Gastrocnemius medialis (tissue), 4 donors: Measurements from ENCODE around the gene CMIP. TPM values are rescaled to one million over a fixed set of nuclear protein-coding genes. Genes with fewer than 3 reads are reported as not detected.
A peak's percentile ranks its signal among the peaks of the same experiment; 100 is the strongest.

Source experiments
- ATAC-seq, 2 donors: fragments of 150-250 bp; one replicate each; pipeline ENCODE4 v1.9.1; 2016
- DNase-seq, 2 donors: peaks; one replicate each; pipeline ENCODE4 v3.0.0-alpha.2; 2019
- H3K27ac ChIP-seq, 4 donors: fragments of 200-600 bp; sonication (generic); 1 replicate in 1 of 4; 2 replicates in 3 of 4; pipeline ENCODE4 v1.5.1; 2016 to 2018; ENCODE audit warnings: mild to moderate bottlenecking in 2 of 4, moderate library complexity in 1 of 4
- H3K27me3 ChIP-seq, 3 donors: fragments of 200-600 bp; sonication (generic) in 2 of 3; 1 replicate in 1 of 3; 2 replicates in 2 of 3; pipeline versions ENCODE4 v1.5.1 to v1.6.0; 2016 to 2019; ENCODE audit warnings: mild to moderate bottlenecking in 1 of 3, moderate library complexity in 1 of 3
- H3K36me3 ChIP-seq, 2 donors: fragments of 200-600 bp; sonication (generic) in 1 of 2; one replicate each; pipeline ENCODE4 v1.5.1; 2017 to 2018
- H3K4me1 ChIP-seq, 2 donors: fragments of 200-600 bp; sonication (generic) in 1 of 2; one replicate each; pipeline ENCODE4 v1.5.1; 2016 to 2017; ENCODE audit warnings: mild to moderate bottlenecking in 2 of 2
- H3K4me3 ChIP-seq, 4 donors: fragments of 200-600 bp; sonication (generic) in 3 of 4; 1 replicate in 1 of 4; 2 replicates in 3 of 4; pipeline ENCODE4 v1.5.1; 2016 to 2019; ENCODE audit warnings: mild to moderate bottlenecking in 2 of 4
- H3K9me3 ChIP-seq, 3 donors: fragments of 200-600 bp; sonication (generic) in 2 of 3; 1 replicate in 1 of 3; 2 replicates in 2 of 3; pipeline ENCODE4 v1.5.1; 2016 to 2019
- POLR2A ChIP-seq, 2 donors: fragments of 450-650 bp; IDR thresholded peaks; one replicate each; pipeline ENCODE4 v1.6.1; 2017; ENCODE audit warnings: antibody characterized with exemption in 2 of 2, mild to moderate bottlenecking in 2 of 2, moderate library complexity in 2 of 2
- in situ Hi-C, 4 donors: fragments of 200-750 bp; cut with MboI; loops; one replicate each; pipeline versions ENCODE4 v1.15.0 to v1.8.0; 2017; ENCODE audit warnings: low sequenced_read_pairs in 4 of 4
- intact Hi-C: fragments of 100-400 bp; cut with DNase I; formaldehyde crosslinking; loops from one replicate; pipeline ENCODE4 v1.15.1; 2023; ENCODE audit warnings: low total_unique reads
- total RNA-seq, 4 donors: library from RNA; depleted of rRNA; stranded (reverse); fragments of >200 nt; gene quantifications; one replicate each; pipeline versions ENCODE4 v1.1.0 to v1.2.3, GENCODE V29; 2016
- TF ChIP-seq, protein P1 (sequence below), 5 experiments: fragments of 450-650 bp in 3 of 5; fragments of 200-600 bp in 2 of 5; sonication (generic) in 2 of 5; IDR thresholded peaks in 4 of 5; conservative IDR thresholded peaks in 1 of 5; 1 replicate in 4 of 5; 2 replicates in 1 of 5; pipeline ENCODE4 v1.5.1; 2016 to 2019; ENCODE audit warnings: antibody characterized with exemption in 5 of 5, mild to moderate bottlenecking in 3 of 5, moderate library complexity in 3 of 5

CMIP gene
- total RNA-seq, 4 donors from 2014 or later: 0.90 to 5.1 (median 2.7) TPM

DNA sequence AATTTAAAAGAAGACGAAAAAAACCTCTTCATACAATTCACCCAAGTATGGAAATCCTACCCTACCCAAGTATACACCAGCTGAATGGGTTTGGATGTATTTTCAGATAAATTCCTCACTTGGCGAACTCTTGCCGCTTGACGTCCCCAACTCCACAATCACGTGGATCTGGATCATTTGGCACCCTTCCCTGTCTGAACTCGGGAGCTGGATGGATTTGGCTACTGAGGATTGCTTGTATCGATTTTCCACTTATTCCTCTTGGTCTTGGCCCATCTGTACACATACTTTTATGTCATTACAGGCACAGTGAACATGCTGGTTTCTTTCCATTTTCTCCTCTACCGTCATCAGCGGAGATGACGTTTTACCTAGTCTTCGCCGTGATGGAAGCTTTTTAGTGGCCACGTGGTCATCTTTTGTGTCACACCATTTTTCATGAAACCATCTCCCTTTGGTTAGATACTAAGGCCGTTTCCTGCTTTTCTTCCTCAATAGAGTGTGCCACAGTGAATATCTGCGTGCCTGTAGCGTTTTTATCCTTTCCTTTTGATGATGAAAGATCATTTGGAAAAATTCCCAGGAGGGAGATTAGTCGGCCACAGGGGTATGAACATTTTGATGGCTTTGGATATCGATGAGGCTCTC is 47.1 kb downstream of the CMIP start:
- no peak for DNase-seq
- Histone ChIP-seq H3K4me3 (no peak overlapping the region), H3K36me3 (no peaks in the 10 kb centered on the region), H3K27me3 (no peaks in the 10 kb centered on the region), H3K27ac (peak overlapping the region in 2 of 4 donors; percentile 43 to 65), H3K4me1 (peaks cover 0 to 3% of the 10 kb centered on the region in 2 donors), H3K9me3 (no peaks in the 10 kb centered on the region)
- TF ChIP-seq POLR2A (IDR thresholded peaks at IDR 0.05): no peak
- TF ChIP-seq, protein P1, sequence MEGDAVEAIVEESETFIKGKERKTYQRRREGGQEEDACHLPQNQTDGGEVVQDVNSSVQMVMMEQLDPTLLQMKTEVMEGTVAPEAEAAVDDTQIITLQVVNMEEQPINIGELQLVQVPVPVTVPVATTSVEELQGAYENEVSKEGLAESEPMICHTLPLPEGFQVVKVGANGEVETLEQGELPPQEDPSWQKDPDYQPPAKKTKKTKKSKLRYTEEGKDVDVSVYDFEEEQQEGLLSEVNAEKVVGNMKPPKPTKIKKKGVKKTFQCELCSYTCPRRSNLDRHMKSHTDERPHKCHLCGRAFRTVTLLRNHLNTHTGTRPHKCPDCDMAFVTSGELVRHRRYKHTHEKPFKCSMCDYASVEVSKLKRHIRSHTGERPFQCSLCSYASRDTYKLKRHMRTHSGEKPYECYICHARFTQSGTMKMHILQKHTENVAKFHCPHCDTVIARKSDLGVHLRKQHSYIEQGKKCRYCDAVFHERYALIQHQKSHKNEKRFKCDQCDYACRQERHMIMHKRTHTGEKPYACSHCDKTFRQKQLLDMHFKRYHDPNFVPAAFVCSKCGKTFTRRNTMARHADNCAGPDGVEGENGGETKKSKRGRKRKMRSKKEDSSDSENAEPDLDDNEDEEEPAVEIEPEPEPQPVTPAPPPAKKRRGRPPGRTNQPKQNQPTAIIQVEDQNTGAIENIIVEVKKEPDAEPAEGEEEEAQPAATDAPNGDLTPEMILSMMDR (IDR thresholded peaks at IDR 0.05 in 4 of 5, conservative IDR thresholded peaks at IDR 0.05 in 1 of 5): no peak
- intact Hi-C loops: no loop called here
- in situ Hi-C loops: no loop called here
- ATAC-seq: no peak

DNA sequence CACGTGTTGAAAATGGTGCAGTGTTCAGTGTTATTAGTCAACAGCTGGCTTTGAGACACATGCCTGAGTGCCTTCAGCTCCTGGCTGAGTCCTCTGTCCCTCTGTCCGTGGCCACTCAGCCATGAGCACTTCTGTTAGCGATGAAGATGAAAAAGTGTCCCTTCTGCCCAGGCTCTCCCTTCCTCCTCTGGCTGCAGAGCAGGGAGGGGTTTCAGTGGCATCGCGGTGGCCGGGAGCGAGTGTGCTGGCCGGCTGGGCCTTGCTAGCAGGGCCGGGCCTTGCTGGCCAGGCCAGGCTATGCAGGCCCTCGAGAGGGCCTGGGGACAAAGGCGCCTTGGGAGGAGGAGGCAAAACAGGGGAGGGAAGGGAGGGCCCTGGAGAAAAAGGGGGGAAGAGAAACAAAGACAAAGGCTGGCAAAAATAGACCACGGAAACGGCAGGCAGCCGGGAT is 47.7 kb downstream of the CMIP start:
- intact Hi-C loops: no loop called here
- TF ChIP-seq POLR2A (IDR thresholded peaks at IDR 0.05): no peak
- TF ChIP-seq, protein P1 (IDR thresholded peaks at IDR 0.05 in 4 of 5, conservative IDR thresholded peaks at IDR 0.05 in 1 of 5): no peak
- no peaks in the 10 kb centered on the region for H3K36me3 ChIP-seq
- H3K4me1 ChIP-seq: peaks cover 0 to 3% of the 10 kb centered on the region in 2 donors
- no peak overlapping the region for H3K4me3 ChIP-seq
- H3K9me3 ChIP-seq: no peaks in the 10 kb centered on the region
- DNase-seq (no peak), ATAC-seq (no peak)
- peak overlapping the region in 3 of 4 donors; percentile 43 to 65 (median 54) for H3K27ac ChIP-seq
- no peaks in the 10 kb centered on the region for H3K27me3 ChIP-seq
- in situ Hi-C loops: no loop called here

DNA sequence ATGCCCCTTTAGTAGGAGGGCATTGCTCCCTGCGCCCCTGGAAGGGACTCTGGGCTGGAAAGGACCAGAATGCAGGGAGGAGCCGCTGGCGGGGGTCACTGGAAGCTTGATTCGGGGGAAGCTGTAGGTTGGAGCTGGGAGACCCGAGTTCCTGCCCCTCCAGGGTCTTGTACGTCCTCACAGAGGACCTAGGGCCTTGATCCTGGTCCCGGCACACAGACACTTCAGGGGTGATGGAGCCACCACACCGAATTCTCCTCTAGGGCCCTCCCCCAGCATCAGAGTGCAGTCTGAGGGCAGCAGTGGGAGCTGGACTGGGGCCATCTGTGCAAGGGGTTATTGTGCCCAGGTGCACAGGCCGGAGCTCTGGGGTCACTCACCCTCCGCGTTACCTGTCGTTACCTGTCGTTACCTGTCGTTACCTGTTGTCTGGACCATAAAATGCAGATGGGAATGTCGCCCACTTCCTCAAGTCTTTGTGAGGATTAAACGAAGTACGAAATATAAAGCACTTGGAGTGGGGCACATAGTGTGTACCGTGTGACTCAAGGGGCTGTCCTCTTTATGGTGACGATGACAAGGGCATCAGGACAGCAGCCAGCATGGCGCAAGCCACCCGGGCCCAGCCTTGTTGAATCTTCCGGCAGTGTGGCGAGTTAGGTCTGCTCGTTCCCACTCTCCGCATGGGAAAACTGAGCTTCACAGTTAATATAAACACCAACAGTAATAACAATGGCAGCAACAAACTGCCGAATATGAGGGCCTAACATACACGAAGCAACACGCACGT is 48.6 kb downstream of the CMIP start:
- Histone ChIP-seq H3K4me1 (peaks cover 0 to 3% of the 10 kb centered on the region in 2 donors), H3K4me3 (no peak overlapping the region), H3K36me3 (no peaks in the 10 kb centered on the region), H3K9me3 (no peaks in the 10 kb centered on the region), H3K27me3 (no peaks in the 10 kb centered on the region), H3K27ac (peak overlapping the region in 3 of 4 donors; percentile 43 to 65 (median 54))
- TF ChIP-seq POLR2A (IDR thresholded peaks at IDR 0.05): no peak
- TF ChIP-seq, protein P1 (IDR thresholded peaks at IDR 0.05 in 4 of 5, conservative IDR thresholded peaks at IDR 0.05 in 1 of 5): no peak
- in situ Hi-C loops (no loop called here), intact Hi-C loops (no loop called here)
- ATAC-seq (no peak), DNase-seq (no peak)

DNA sequence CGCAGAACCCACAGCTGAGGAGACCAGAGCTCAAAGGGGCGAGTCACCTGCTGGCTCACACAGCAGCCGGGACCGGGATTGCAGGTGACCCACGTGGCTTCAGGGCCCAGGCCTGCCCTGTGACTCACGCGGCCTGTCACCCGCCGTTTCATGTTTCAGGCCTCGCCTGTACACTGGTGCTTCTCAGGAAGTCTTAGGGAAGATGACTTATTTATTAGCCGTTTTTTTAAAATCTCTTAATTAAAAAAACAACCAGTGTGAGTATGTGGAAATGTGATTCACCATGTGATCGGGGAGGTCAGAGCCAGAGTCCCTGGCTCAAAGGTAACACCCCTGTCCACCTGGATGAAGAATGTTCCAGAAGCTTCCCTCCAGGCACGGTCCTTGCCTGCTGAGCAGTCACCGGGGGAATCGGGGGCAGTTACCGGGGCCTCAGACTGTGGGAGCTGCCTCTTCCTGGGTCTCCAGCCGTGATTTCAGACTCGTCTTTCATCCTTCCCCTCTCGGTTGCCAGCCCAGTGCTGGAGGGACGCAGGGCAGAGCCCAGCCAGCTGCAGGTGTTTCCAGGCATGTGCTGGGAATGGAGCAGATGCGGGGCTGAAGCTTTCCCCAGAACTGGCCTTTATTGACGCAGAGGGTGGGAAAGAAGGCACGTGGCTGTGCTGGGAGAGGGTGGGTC is 49.3 kb downstream of the CMIP start:
- in situ Hi-C loops: no loop called here
- no peak overlapping the region for H3K4me3 ChIP-seq

More for the DNA sequence above, 49.3 kb downstream of the CMIP start:
- Histone ChIP-seq H3K4me1 (peaks cover 0 to 3% of the 10 kb centered on the region in 2 donors), H3K27ac (peak overlapping the region; percentile 33 to 65 (median 48)), H3K9me3 (no peaks in the 10 kb centered on the region), H3K27me3 (no peaks in the 10 kb centered on the region), H3K36me3 (no peaks in the 10 kb centered on the region)
- TF ChIP-seq, protein P1 (IDR thresholded peaks at IDR 0.05 in 4 of 5, conservative IDR thresholded peaks at IDR 0.05 in 1 of 5): no peak
- TF ChIP-seq POLR2A (IDR thresholded peaks at IDR 0.05): no peak
- DNase-seq: no peak
- peak; percentile 14 to 46 for ATAC-seq
- intact Hi-C loops: no loop called here
